ENCODE data around the gene ARHGEF4.
"Not testable (repeated sequence)": the region's sequence is repeated elsewhere in the genome, so short reads cannot be mapped to it uniquely, and the experiment has no call there.

ARHGEF4 gene

GRCh38 chr2:130981667-130982066 is 145.0 kb downstream of the ARHGEF4 start:
- no peak for TF ChIP-seq CTCF (IDR thresholded peaks at IDR 0.05; ENCODE audit: insufficient read depth, low read depth, low read length, missing control alignments)
- H3K4me3 ChIP-seq (ENCODE audit: low read length): no peak overlapping the region
- no peak for DNase-seq (ENCODE audit: low read depth)

GRCh38 chr2:130985206-130985780 is 148.6 kb downstream of the ARHGEF4 start:
- TF ChIP-seq CTCF (IDR thresholded peaks at IDR 0.05; ENCODE audit: insufficient read depth, low read depth, low read length, missing control alignments): no peak
- no peak overlapping the region for H3K4me3 ChIP-seq (ENCODE audit: low read length)
- DNase-seq (ENCODE audit: low read depth): no peak

GRCh38 chr2:130985831-130986649 is 149.3 kb downstream of the ARHGEF4 start:
- TF ChIP-seq CTCF (IDR thresholded peaks at IDR 0.05; ENCODE audit: insufficient read depth, low read depth, low read length, missing control alignments): no peak
- no peak for DNase-seq (ENCODE audit: low read depth)

GRCh38 chr2:130986890-130987493 is 150.3 kb downstream of the ARHGEF4 start:
- no peak for TF ChIP-seq CTCF (IDR thresholded peaks at IDR 0.05; ENCODE audit: insufficient read depth, low read depth, low read length, missing control alignments)
- DNase-seq (ENCODE audit: low read depth): no peak
- no peak overlapping the region for H3K4me3 ChIP-seq (ENCODE audit: low read length)

More at GRCh38 chr2:130985831-130986649, 149.3 kb downstream of the ARHGEF4 start:
- no peak overlapping the region for H3K4me3 ChIP-seq (ENCODE audit: low read length)

- no peak overlapping the region for H3K4me3 ChIP-seq (ENCODE audit: low read length)
- DNase-seq (ENCODE audit: low read depth): no peak
- no peak for TF ChIP-seq CTCF (IDR thresholded peaks at IDR 0.05; ENCODE audit: insufficient read depth, low read depth, low read length, missing control alignments)
These were observed 151.1 kb downstream of the ARHGEF4 start for GRCh38 chr2:130987519-130988425.

GRCh38 chr2:130991446-130991845 is 154.7 kb downstream of the ARHGEF4 start:
- not testable (repeated sequence) for H3K4me3 ChIP-seq (ENCODE audit: low read length)

GRCh38 chr2:130992003-130992402 is 155.3 kb downstream of the ARHGEF4 start:
- not testable (repeated sequence) for DNase-seq (ENCODE audit: low read depth)

More at GRCh38 chr2:130991446-130991845, 154.7 kb downstream of the ARHGEF4 start:
- DNase-seq (ENCODE audit: low read depth): not testable (repeated sequence)

More at GRCh38 chr2:130992003-130992402, 155.3 kb downstream of the ARHGEF4 start:
- not testable (repeated sequence) for H3K4me3 ChIP-seq (ENCODE audit: low read length)
